Gastrocnemius medialis (tissue), 4 donors: ENCODE data around the gene SLC22A4. TPM values are rescaled to one million over a fixed set of nuclear protein-coding genes. Genes with fewer than 3 reads are reported as not detected.

Source experiments
- ATAC-seq, 2 donors: fragments of 150-250 bp; one replicate each; pipeline ENCODE4 v1.9.1; 2016
- DNase-seq, 2 donors: peaks; one replicate each; pipeline ENCODE4 v3.0.0-alpha.2; 2019
- H3K27ac ChIP-seq, 4 donors: fragments of 200-600 bp; sonication (generic); 1 replicate in 1 of 4; 2 replicates in 3 of 4; pipeline ENCODE4 v1.5.1; 2016 to 2018; ENCODE audit warnings: mild to moderate bottlenecking in 2 of 4, moderate library complexity in 1 of 4
- H3K27me3 ChIP-seq, 3 donors: fragments of 200-600 bp; sonication (generic) in 2 of 3; 1 replicate in 1 of 3; 2 replicates in 2 of 3; pipeline versions ENCODE4 v1.5.1 to v1.6.0; 2016 to 2019; ENCODE audit warnings: mild to moderate bottlenecking in 1 of 3, moderate library complexity in 1 of 3
- H3K36me3 ChIP-seq, 2 donors: fragments of 200-600 bp; sonication (generic) in 1 of 2; one replicate each; pipeline ENCODE4 v1.5.1; 2017 to 2018
- H3K4me1 ChIP-seq, 2 donors: fragments of 200-600 bp; sonication (generic) in 1 of 2; one replicate each; pipeline ENCODE4 v1.5.1; 2016 to 2017; ENCODE audit warnings: mild to moderate bottlenecking in 2 of 2
- H3K4me3 ChIP-seq, 4 donors: fragments of 200-600 bp; sonication (generic) in 3 of 4; 1 replicate in 1 of 4; 2 replicates in 3 of 4; pipeline ENCODE4 v1.5.1; 2016 to 2019; ENCODE audit warnings: mild to moderate bottlenecking in 2 of 4
- H3K9me3 ChIP-seq, 3 donors: fragments of 200-600 bp; sonication (generic) in 2 of 3; 1 replicate in 1 of 3; 2 replicates in 2 of 3; pipeline ENCODE4 v1.5.1; 2016 to 2019
- POLR2A ChIP-seq, 2 donors: fragments of 450-650 bp; IDR thresholded peaks; one replicate each; pipeline ENCODE4 v1.6.1; 2017; ENCODE audit warnings: antibody characterized with exemption in 2 of 2, mild to moderate bottlenecking in 2 of 2, moderate library complexity in 2 of 2
- in situ Hi-C, 4 donors: fragments of 200-750 bp; cut with MboI; loops; one replicate each; pipeline versions ENCODE4 v1.15.0 to v1.8.0; 2017; ENCODE audit warnings: low sequenced_read_pairs in 4 of 4
- intact Hi-C: fragments of 100-400 bp; cut with DNase I; formaldehyde crosslinking; loops from one replicate; pipeline ENCODE4 v1.15.1; 2023; ENCODE audit warnings: low total_unique reads
- total RNA-seq, 4 donors: library from RNA; depleted of rRNA; stranded (reverse); fragments of >200 nt; gene quantifications; one replicate each; pipeline versions ENCODE4 v1.1.0 to v1.2.3, GENCODE V29; 2016
- TF ChIP-seq, protein P1 (sequence below), 5 experiments: fragments of 450-650 bp in 3 of 5; fragments of 200-600 bp in 2 of 5; sonication (generic) in 2 of 5; IDR thresholded peaks in 4 of 5; conservative IDR thresholded peaks in 1 of 5; 1 replicate in 4 of 5; 2 replicates in 1 of 5; pipeline ENCODE4 v1.5.1; 2016 to 2019; ENCODE audit warnings: antibody characterized with exemption in 5 of 5, mild to moderate bottlenecking in 3 of 5, moderate library complexity in 3 of 5

SLC22A4 gene
- total RNA-seq, 4 donors from 2014 or later = 5.4 to 6.7 (median 6.2) TPM

DNA sequence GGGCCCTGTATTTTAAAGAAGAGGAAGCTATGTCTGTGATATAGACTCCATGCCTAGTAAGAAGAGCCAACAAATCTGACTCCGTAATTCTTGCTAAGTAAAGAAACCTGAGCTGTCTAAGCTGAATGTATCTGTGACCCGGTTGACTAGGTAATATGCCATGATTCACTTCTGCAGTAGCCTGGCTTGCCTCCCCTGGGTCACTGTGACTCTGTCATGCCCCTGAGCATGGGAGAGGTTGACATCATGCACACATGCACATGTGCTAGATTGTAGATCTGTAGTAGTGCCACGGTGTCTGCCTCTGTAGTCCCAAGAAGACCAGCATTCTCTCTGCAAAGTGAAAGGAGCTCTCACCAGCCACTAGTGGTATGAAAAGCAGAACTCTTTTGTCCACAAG lies 84.4 kb downstream of the SLC22A4 start:
- intact Hi-C loops = loop anchor here (5.0 to 10.0 kb wide), 2 partner anchors 34 to 1626 kb away; partner anchors contain the start of gene VDAC1
- TF ChIP-seq, protein P1, sequence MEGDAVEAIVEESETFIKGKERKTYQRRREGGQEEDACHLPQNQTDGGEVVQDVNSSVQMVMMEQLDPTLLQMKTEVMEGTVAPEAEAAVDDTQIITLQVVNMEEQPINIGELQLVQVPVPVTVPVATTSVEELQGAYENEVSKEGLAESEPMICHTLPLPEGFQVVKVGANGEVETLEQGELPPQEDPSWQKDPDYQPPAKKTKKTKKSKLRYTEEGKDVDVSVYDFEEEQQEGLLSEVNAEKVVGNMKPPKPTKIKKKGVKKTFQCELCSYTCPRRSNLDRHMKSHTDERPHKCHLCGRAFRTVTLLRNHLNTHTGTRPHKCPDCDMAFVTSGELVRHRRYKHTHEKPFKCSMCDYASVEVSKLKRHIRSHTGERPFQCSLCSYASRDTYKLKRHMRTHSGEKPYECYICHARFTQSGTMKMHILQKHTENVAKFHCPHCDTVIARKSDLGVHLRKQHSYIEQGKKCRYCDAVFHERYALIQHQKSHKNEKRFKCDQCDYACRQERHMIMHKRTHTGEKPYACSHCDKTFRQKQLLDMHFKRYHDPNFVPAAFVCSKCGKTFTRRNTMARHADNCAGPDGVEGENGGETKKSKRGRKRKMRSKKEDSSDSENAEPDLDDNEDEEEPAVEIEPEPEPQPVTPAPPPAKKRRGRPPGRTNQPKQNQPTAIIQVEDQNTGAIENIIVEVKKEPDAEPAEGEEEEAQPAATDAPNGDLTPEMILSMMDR (IDR thresholded peaks at IDR 0.05 in 4 of 5, conservative IDR thresholded peaks at IDR 0.05 in 1 of 5) = no peak
- TF ChIP-seq POLR2A (IDR thresholded peaks at IDR 0.05) = peak; percentile 29 to 56
- H3K27ac ChIP-seq = peak overlapping the region; percentile 77 to 99 (median 90)
- no peak overlapping the region for H3K4me3 ChIP-seq
- H3K9me3 ChIP-seq = no peaks in the 10 kb centered on the region
- DNase-seq = peak; percentile 83
- ATAC-seq = peak; percentile 87 to 95
- H3K36me3 ChIP-seq = peaks cover 0 to 17% of the 10 kb centered on the region in 2 donors
- no peaks in the 10 kb centered on the region for H3K27me3 ChIP-seq
- peaks cover 50 to 57% of the 10 kb centered on the region in 2 donors for H3K4me1 ChIP-seq
- in situ Hi-C loops = loop anchor here in 2 of 4 donors (10.0 to 25.0 kb wide), 2 partner anchors 104 to 484 kb away; partner anchors contain the start of genes GDF9 (in 2 of the 2), LEAP2 (in 2 of the 2) and UQCRQ (in 2 of the 2)

DNA sequence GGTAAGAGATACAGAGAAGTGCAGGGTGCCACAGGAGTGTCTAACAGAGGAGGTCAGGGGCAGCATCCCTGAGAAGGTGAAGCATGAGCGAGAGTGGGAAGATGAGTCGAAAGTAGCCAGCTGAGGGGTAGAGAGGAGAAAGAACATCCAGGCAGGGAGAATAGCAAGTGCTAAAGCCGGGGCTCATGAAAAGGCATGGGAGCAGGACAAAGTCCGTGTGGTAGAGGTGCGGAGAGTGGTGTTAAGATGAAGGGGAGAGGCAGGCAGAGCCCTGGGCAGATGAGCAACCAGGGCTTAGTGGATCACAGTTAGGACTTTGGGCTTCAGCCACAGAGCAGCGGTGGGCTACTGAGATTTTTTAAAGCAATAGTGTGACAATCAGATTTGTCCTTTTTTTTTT lies 85.9 kb downstream of the SLC22A4 start:
- Histone ChIP-seq H3K27ac (peak overlapping the region; percentile 77 to 99 (median 90)), H3K27me3 (no peaks in the 10 kb centered on the region), H3K36me3 (peaks cover 0 to 31% of the 10 kb centered on the region in 2 donors), H3K4me1 (peaks cover 37 to 42% of the 10 kb centered on the region in 2 donors), H3K9me3 (no peaks in the 10 kb centered on the region), H3K4me3 (no peak overlapping the region)
- TF ChIP-seq, protein P1 (IDR thresholded peaks at IDR 0.05 in 4 of 5, conservative IDR thresholded peaks at IDR 0.05 in 1 of 5) = no peak
- no peak for TF ChIP-seq POLR2A (IDR thresholded peaks at IDR 0.05)
- in situ Hi-C loops = loop anchor here in 3 of 4 donors (5.0 to 25.0 kb wide), 3 partner anchors 122 to 482 kb away; partner anchors contain the start of genes GDF9 (in 2 of the 3), LEAP2 (in 2 of the 3) and UQCRQ (in 2 of the 3)
- ATAC-seq (no peak), DNase-seq (no peak)
- intact Hi-C loops = no loop called here

DNA sequence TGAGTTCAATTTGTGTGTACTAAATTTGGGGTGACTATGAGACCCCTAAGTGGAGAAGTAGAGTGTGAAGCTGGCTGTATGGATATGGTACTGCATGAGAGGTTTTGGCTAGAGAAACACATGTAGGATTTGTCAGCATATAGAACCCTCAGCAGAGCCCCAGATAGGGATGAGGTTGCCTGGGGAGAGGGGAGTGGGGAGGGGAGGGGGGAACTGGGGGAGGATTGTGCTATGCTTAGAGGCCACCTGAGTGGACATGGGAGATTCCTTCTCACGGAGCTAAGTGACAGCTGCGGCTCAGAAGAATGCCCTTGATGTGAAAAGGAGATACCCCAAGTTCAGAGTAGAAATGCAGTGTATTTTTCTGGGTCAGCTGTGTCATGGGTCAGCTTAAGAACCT lies 86.5 kb downstream of the SLC22A4 start:
- intact Hi-C loops (no loop called here), in situ Hi-C loops (loop anchor here in 3 of 4 donors (5.0 to 25.0 kb wide), 3 partner anchors 122 to 482 kb away; partner anchors contain the start of genes GDF9 (in 2 of the 3), LEAP2 (in 2 of the 3) and UQCRQ (in 2 of the 3))
- TF ChIP-seq, protein P1 (IDR thresholded peaks at IDR 0.05 in 4 of 5, conservative IDR thresholded peaks at IDR 0.05 in 1 of 5) = no peak
- no peak for TF ChIP-seq POLR2A (IDR thresholded peaks at IDR 0.05)
- H3K36me3 ChIP-seq = peaks cover 0 to 33% of the 10 kb centered on the region in 2 donors
- peak overlapping the region in 3 of 4 donors; percentile 8 to 99 (median 77) for H3K27ac ChIP-seq
- peaks cover 36 to 42% of the 10 kb centered on the region in 2 donors for H3K4me1 ChIP-seq
- ATAC-seq = no peak
- H3K27me3 ChIP-seq = no peaks in the 10 kb centered on the region
- no peak overlapping the region for H3K4me3 ChIP-seq
- no peak for DNase-seq
- no peaks in the 10 kb centered on the region for H3K9me3 ChIP-seq

DNA sequence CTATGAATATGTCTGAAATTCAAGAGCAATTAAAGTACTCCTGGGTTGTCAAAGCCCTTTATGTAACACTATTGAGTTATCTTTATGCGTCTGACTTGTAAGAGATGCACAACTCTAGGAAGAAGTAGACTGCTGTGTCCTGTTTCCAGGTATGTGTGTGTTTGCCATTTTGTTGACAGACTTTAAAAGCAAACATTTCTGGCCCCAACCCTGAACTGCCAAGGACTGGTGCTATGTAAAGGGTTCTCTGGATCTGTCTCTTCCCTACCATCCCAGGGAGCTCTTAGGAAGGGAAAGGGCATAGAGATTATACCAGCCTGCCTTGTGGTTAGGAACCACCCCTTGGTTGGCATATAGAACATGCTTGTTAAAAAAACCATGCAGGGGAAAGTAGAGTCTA lies 87.4 kb downstream of the SLC22A4 start:
- H3K9me3 ChIP-seq = no peaks in the 10 kb centered on the region
- in situ Hi-C loops = loop anchor here in 3 of 4 donors (5.0 to 25.0 kb wide), 3 partner anchors 121 to 481 kb away; partner anchors contain the start of genes GDF9 (in 2 of the 3), LEAP2 (in 2 of the 3) and UQCRQ (in 2 of the 3)
- H3K4me1 ChIP-seq = peaks cover 35 to 40% of the 10 kb centered on the region in 2 donors
- H3K4me3 ChIP-seq = no peak overlapping the region
- no peak for ATAC-seq
- intact Hi-C loops = no loop called here
- H3K27ac ChIP-seq = no peak overlapping the region
- no peaks in the 10 kb centered on the region for H3K27me3 ChIP-seq
- DNase-seq = no peak
- TF ChIP-seq, protein P1 (IDR thresholded peaks at IDR 0.05 in 4 of 5, conservative IDR thresholded peaks at IDR 0.05 in 1 of 5) = no peak
- no peak for TF ChIP-seq POLR2A (IDR thresholded peaks at IDR 0.05)
- peaks cover 0 to 40% of the 10 kb centered on the region in 2 donors for H3K36me3 ChIP-seq
